ENCODE data around the gene LRP2.

LRP2 gene

GRCh38 chr2:169391236-169391635 is 28.9 kb upstream of the LRP2 start:
- Mint-ChIP-seq H3K9me3 (no peaks in the 10 kb centered on the region), H3K4me1 (peaks cover 22% of the 10 kb centered on the region), H3K4me3 (no peak overlapping the region)

GRCh38 chr2:169388161-169388560 is 25.8 kb upstream of the LRP2 start:
- DNase-seq = no peak
- no peak overlapping the region for H3K27ac Mint-ChIP-seq
- peaks cover 5% of the 10 kb centered on the region for H3K4me1 Mint-ChIP-seq
- no peak overlapping the region for H3K4me3 Mint-ChIP-seq
- no peaks in the 10 kb centered on the region for H3K9me3 Mint-ChIP-seq
- no peaks in the 10 kb centered on the region for H3K36me3 Mint-ChIP-seq (ENCODE audit: low read depth)
- no peak for TF ChIP-seq CTCF (IDR thresholded peaks at IDR 0.05)
- peaks cover 9% of the 10 kb centered on the region for H3K27me3 Mint-ChIP-seq (ENCODE audit: low read depth, poor library complexity)

More at GRCh38 chr2:169391236-169391635, 28.9 kb upstream of the LRP2 start:
- TF ChIP-seq CTCF (IDR thresholded peaks at IDR 0.05) = no peak
- no peak for DNase-seq
- Mint-ChIP-seq H3K36me3 (ENCODE audit: low read depth) (no peaks in the 10 kb centered on the region), H3K27ac (no peak overlapping the region), H3K27me3 (ENCODE audit: low read depth, poor library complexity) (peaks cover 12% of the 10 kb centered on the region)

- no peak for DNase-seq
- Mint-ChIP-seq H3K4me3 (no peak overlapping the region), H3K9me3 (no peaks in the 10 kb centered on the region), H3K27me3 (ENCODE audit: low read depth, poor library complexity) (peaks cover 9% of the 10 kb centered on the region), H3K4me1 (no peaks in the 10 kb centered on the region), H3K36me3 (ENCODE audit: low read depth) (no peaks in the 10 kb centered on the region), H3K27ac (no peak overlapping the region)
- no peak for TF ChIP-seq CTCF (IDR thresholded peaks at IDR 0.05)
Observed at GRCh38 chr2:169386722-169387121, 24.4 kb upstream of the LRP2 start.

GRCh38 chr2:169384816-169385215 is 22.5 kb upstream of the LRP2 start:
- Mint-ChIP-seq H3K27ac (no peak overlapping the region), H3K4me3 (no peak overlapping the region), H3K9me3 (no peaks in the 10 kb centered on the region), H3K4me1 (no peaks in the 10 kb centered on the region), H3K36me3 (ENCODE audit: low read depth) (no peaks in the 10 kb centered on the region), H3K27me3 (ENCODE audit: low read depth, poor library complexity) (peaks cover 13% of the 10 kb centered on the region)
- no peak for TF ChIP-seq CTCF (IDR thresholded peaks at IDR 0.05)
- DNase-seq = no peak

- Mint-ChIP-seq H3K27ac (no peak overlapping the region), H3K9me3 (peaks cover 5% of the 10 kb centered on the region), H3K4me3 (no peak overlapping the region), H3K27me3 (ENCODE audit: low read depth, poor library complexity) (peaks cover 28% of the 10 kb centered on the region), H3K36me3 (ENCODE audit: low read depth) (no peaks in the 10 kb centered on the region), H3K4me1 (no peaks in the 10 kb centered on the region)
- no peak for TF ChIP-seq CTCF (IDR thresholded peaks at IDR 0.05)
- no peak for DNase-seq
Observed at GRCh38 chr2:169372561-169372960, 10.2 kb upstream of the LRP2 start.

- Mint-ChIP-seq H3K4me1 (peaks cover 35% of the 10 kb centered on the region), H3K27me3 (ENCODE audit: low read depth, poor library complexity) (peaks cover 56% of the 10 kb centered on the region), H3K27ac (no peak overlapping the region), H3K4me3 (no peak overlapping the region), H3K36me3 (ENCODE audit: low read depth) (no peaks in the 10 kb centered on the region), H3K9me3 (peaks cover 5% of the 10 kb centered on the region)
- DNase-seq = no peak
- no peak for TF ChIP-seq CTCF (IDR thresholded peaks at IDR 0.05)
Observed at GRCh38 chr2:169366066-169366465, 3.7 kb upstream of the LRP2 start.
